ENCODE results near the gene MGST3.
"Not testable (repeated sequence)": the region's sequence is repeated elsewhere in the genome, so short reads cannot be mapped to it uniquely, and the experiment has no call there.

The MGST3 gene

DNA sequence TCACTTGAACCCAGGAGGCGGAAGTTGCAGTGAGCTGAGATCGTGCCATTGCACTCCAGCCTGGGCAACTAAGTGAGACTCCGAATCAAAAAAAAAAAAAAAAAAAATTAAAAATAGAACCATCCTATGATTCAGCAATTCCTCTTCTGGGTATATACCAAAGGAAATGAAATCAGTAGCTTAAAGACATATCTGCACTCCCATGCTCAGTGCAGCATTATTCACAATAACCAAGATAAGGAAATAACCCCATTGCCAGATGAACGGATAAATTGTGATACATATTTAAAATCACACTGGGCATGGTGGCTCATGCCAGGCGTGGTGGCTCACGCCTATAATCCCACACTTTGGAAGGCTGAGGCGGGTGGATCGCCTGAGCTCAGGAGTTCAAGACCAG, 43.6 kb downstream of the MGST3 start:
- no peak overlapping the region for H3K9ac ChIP-seq (ENCODE audit: low read length in 5 of 5)
- no peaks in the 10 kb centered on the region for H3K9me3 ChIP-seq (ENCODE audit: control insufficient read depth in 5 of 5, low read length in 5 of 5)
- H3K27me3 ChIP-seq (ENCODE audit: control insufficient read depth in 5 of 5, insufficient read depth in 4 of 5, low read length in 5 of 5), result no peaks in the 10 kb centered on the region
- H3K4me3 ChIP-seq (ENCODE audit: low read depth in 1 of 5, low read length in 5 of 5), result no peak overlapping the region
- peaks cover 33 to 51% (median 35%) of the 10 kb centered on the region in 5 donors for H3K36me3 ChIP-seq (ENCODE audit: control insufficient read depth in 5 of 5, insufficient read depth in 5 of 5, low read length in 5 of 5)
- H3K27ac ChIP-seq (ENCODE audit: low read depth, low read length), result no peak overlapping the region
- H3K4me1 ChIP-seq (ENCODE audit: control insufficient read depth in 5 of 5, insufficient read depth in 5 of 5, low read length in 5 of 5), result peaks cover 0 to 19% (median 7%) of the 10 kb centered on the region in 5 donors

DNA sequence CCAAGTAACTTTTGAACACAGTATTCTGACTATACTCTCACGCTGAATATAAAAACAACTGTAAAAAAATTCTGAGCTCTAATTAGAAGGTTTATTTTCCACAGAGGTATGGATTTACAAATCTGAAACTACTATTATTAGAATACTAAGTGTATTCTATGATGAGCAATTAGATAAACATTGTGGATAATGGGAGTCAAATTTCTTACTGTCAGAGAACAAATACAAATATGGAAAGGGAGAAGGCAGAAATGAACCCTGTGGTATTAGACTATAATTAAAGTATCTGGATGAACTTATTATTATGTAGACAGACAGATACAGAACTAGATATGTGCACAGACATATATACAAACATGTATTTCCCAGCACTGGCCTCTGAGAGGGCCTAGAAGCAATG, 44.8 kb downstream of the MGST3 start:
- Histone ChIP-seq H3K9me3 (ENCODE audit: control insufficient read depth in 5 of 5, low read length in 5 of 5) (no peaks in the 10 kb centered on the region), H3K27ac (ENCODE audit: low read depth, low read length) (no peak overlapping the region), H3K4me1 (ENCODE audit: control insufficient read depth in 5 of 5, insufficient read depth in 5 of 5, low read length in 5 of 5) (peaks cover 0 to 22% (median 7%) of the 10 kb centered on the region in 5 donors), H3K9ac (ENCODE audit: low read length in 5 of 5) (no peak overlapping the region), H3K27me3 (ENCODE audit: control insufficient read depth in 5 of 5, insufficient read depth in 4 of 5, low read length in 5 of 5) (no peaks in the 10 kb centered on the region), H3K36me3 (ENCODE audit: control insufficient read depth in 5 of 5, insufficient read depth in 5 of 5, low read length in 5 of 5) (peaks cover 38 to 60% (median 44%) of the 10 kb centered on the region in 5 donors), H3K4me3 (ENCODE audit: low read depth in 1 of 5, low read length in 5 of 5) (no peak overlapping the region)

DNA sequence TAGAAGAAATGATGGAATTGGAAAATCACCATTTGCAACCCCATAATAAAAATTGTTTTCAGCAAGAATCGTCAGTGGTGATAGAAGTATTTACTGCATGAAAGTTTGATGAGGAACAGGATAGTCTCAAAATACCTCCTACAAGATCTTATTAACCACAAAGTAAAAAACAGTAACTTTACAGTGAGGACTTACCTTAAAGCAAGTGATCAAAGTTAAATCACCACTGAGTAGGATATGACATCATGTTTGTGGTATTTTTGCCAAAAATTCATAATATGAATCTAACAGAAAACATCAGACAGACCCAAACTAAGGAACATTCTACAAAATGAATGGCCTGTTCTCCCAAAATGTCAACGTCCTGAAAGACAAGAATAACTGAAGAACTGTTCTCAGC, 47.5 kb downstream of the MGST3 start:
- no peaks in the 10 kb centered on the region for H3K9me3 ChIP-seq (ENCODE audit: control insufficient read depth in 5 of 5, low read length in 5 of 5)
- H3K4me3 ChIP-seq (ENCODE audit: low read depth in 1 of 5, low read length in 5 of 5), result no peak overlapping the region
- no peaks in the 10 kb centered on the region for H3K27me3 ChIP-seq (ENCODE audit: control insufficient read depth in 5 of 5, insufficient read depth in 4 of 5, low read length in 5 of 5)
- peaks cover 0 to 17% (median 0%) of the 10 kb centered on the region in 5 donors for H3K4me1 ChIP-seq (ENCODE audit: control insufficient read depth in 5 of 5, insufficient read depth in 5 of 5, low read length in 5 of 5)
- H3K9ac ChIP-seq (ENCODE audit: low read length in 5 of 5), result no peak overlapping the region
- peak overlapping the region; percentile 6 for H3K27ac ChIP-seq (ENCODE audit: low read depth, low read length)
- peaks cover 47 to 69% (median 56%) of the 10 kb centered on the region in 5 donors for H3K36me3 ChIP-seq (ENCODE audit: control insufficient read depth in 5 of 5, insufficient read depth in 5 of 5, low read length in 5 of 5)

DNA sequence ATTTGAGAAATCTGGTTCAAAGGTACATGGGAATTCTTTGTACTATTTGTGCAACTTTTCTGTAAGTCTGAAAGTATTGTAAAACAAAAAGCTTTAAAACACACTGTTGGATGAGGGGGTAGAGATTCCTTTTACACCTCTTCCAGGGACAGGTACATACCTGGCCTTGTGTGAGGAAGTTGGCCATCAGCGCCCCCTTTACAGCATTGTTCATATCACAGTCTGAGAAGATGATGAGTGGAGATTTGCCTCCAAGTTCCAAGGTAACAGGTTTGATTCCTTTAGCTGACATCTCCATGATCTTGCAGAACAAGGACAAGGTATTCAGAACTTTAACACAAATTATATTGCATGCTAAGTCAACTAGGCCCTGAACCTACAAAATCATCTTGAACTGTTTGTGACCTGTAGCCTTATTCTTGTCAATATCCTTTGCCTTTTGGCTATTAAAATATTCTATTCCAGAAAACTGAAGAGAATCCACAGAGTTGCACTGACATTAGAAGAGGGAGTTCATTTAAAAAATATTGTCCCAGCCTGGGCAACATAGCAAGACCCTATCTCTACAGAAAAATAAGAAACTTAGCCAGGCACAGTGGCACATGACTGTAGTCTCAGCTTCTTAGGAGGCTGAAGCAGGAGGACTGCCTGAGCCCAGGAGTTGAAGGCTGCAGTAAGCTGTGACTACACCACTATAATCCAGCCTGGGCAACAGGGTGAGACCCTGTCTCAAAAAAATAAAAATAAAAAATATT, 48.4 kb downstream of the MGST3 start:
- H3K9ac ChIP-seq (ENCODE audit: low read length in 5 of 5), result no peak overlapping the region
- H3K27me3 ChIP-seq (ENCODE audit: control insufficient read depth in 5 of 5, insufficient read depth in 4 of 5, low read length in 5 of 5), result no peaks in the 10 kb centered on the region
- peaks cover 47 to 67% (median 56%) of the 10 kb centered on the region in 5 donors for H3K36me3 ChIP-seq (ENCODE audit: control insufficient read depth in 5 of 5, insufficient read depth in 5 of 5, low read length in 5 of 5)
- no peak overlapping the region for H3K4me3 ChIP-seq (ENCODE audit: low read depth in 1 of 5, low read length in 5 of 5)
- H3K27ac ChIP-seq (ENCODE audit: low read depth, low read length), result peak overlapping the region; percentile 27
- peaks cover 0 to 27% (median 0%) of the 10 kb centered on the region in 5 donors for H3K4me1 ChIP-seq (ENCODE audit: control insufficient read depth in 5 of 5, insufficient read depth in 5 of 5, low read length in 5 of 5)
- no peaks in the 10 kb centered on the region for H3K9me3 ChIP-seq (ENCODE audit: control insufficient read depth in 5 of 5, low read length in 5 of 5)

DNA sequence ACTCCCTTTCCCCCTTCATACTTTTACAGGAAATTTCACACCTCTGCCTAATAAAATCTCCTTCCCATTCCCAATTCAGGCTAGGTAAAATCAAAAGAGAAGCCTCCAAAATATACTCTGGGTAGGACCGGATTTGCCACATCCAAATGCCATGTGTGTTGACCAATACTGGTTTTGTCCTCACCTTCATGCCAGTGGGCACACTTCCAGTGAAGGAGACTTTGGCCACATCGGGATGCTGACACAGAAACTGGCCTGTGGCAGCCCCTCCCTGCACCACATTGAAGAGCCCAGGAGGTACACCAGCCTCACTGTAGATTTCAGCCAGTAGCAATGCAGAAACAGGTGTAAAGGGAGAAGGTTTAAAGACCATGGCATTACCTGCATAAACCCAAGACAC, 49.3 kb downstream of the MGST3 start:
- H3K36me3 ChIP-seq (ENCODE audit: control insufficient read depth in 5 of 5, insufficient read depth in 5 of 5, low read length in 5 of 5), result peaks cover 46 to 70% (median 56%) of the 10 kb centered on the region in 5 donors

DNA sequence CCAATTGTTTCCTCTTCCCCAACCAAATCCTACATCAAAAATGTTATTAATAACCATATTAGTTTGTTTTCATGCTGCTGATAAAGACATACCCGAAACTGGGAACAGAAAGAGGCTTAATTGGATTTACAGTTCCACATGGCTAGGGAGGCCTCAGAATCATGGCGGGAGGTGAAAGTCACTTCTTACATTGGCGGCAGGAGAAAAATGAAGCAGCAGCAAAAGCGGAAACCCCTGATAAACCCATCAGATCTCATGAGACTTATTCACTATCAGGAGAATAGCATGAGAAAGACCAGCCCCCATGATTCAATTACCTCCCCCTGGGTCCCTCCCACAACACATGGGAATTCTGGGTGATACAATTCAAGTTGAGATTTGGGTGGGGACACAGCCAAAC, 49.7 kb downstream of the MGST3 start:
- H3K36me3 ChIP-seq (ENCODE audit: control insufficient read depth in 5 of 5, insufficient read depth in 5 of 5, low read length in 5 of 5), result peaks cover 41 to 70% (median 57%) of the 10 kb centered on the region in 5 donors
- H3K27me3 ChIP-seq (ENCODE audit: control insufficient read depth in 5 of 5, insufficient read depth in 4 of 5, low read length in 5 of 5); H3K9ac ChIP-seq (ENCODE audit: low read length in 5 of 5): not testable (repeated sequence)

More for the DNA sequence above, 49.3 kb downstream of the MGST3 start:
- Histone ChIP-seq H3K27me3 (ENCODE audit: control insufficient read depth in 5 of 5, insufficient read depth in 4 of 5, low read length in 5 of 5) (no peaks in the 10 kb centered on the region), H3K4me3 (ENCODE audit: low read depth in 1 of 5, low read length in 5 of 5) (no peak overlapping the region), H3K4me1 (ENCODE audit: control insufficient read depth in 5 of 5, insufficient read depth in 5 of 5, low read length in 5 of 5) (peaks cover 0 to 30% (median 0%) of the 10 kb centered on the region in 5 donors), H3K9ac (ENCODE audit: low read length in 5 of 5) (no peak overlapping the region), H3K9me3 (ENCODE audit: control insufficient read depth in 5 of 5, low read length in 5 of 5) (no peaks in the 10 kb centered on the region), H3K27ac (ENCODE audit: low read depth, low read length) (peak overlapping the region; percentile 27)

DNA sequence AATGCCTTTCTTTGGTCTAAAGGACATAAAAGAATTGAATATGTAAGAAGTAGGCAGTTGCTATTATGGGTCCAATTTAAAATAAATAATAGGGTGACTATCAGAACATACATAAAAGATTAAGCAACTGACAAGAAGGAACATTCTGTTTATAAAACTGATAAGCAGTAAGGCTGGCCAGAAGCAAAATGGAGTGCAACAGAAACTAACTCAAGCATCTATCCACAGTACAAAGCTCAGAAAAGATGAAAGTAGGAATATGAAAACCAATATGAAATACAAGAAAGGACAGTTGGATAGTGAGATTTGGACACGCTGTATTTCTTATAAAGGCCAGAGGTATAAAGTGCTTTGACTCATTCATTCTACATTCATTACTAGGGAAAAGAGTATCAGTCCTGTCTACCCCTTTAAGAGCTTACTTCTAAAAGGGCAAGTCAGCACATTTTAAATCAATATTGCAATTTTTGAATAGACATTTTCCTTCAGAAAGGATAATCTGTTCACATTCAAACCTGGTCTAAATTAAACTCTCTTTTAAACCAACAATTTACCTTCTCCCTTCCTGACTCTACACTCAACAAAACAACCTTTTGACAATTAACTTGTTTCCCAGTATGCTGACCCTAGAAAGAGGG, 52.9 kb downstream of the MGST3 start:
- no peaks in the 10 kb centered on the region for H3K27me3 ChIP-seq (ENCODE audit: control insufficient read depth in 5 of 5, insufficient read depth in 4 of 5, low read length in 5 of 5)
- H3K36me3 ChIP-seq (ENCODE audit: control insufficient read depth in 5 of 5, insufficient read depth in 5 of 5, low read length in 5 of 5), result peaks cover 26 to 53% (median 40%) of the 10 kb centered on the region in 5 donors
- H3K4me1 ChIP-seq (ENCODE audit: control insufficient read depth in 5 of 5, insufficient read depth in 5 of 5, low read length in 5 of 5), result peaks cover 3 to 33% (median 4%) of the 10 kb centered on the region in 5 donors
- peak overlapping the region; percentile 22 for H3K27ac ChIP-seq (ENCODE audit: low read depth, low read length)
- peak overlapping the region in 2 of 5 donors; percentile 24 to 31 for H3K9ac ChIP-seq (ENCODE audit: low read length in 5 of 5)
- H3K9me3 ChIP-seq (ENCODE audit: control insufficient read depth in 5 of 5, low read length in 5 of 5), result no peaks in the 10 kb centered on the region
- H3K4me3 ChIP-seq (ENCODE audit: low read depth in 1 of 5, low read length in 5 of 5), result no peak overlapping the region

More for the DNA sequence above, 49.7 kb downstream of the MGST3 start:
- H3K27ac ChIP-seq (ENCODE audit: low read depth, low read length); H3K9me3 ChIP-seq (ENCODE audit: control insufficient read depth in 5 of 5, low read length in 5 of 5); H3K4me3 ChIP-seq (ENCODE audit: low read depth in 1 of 5, low read length in 5 of 5): not testable (repeated sequence)
- peaks cover 0 to 30% (median 0%) of the 10 kb centered on the region in 5 donors for H3K4me1 ChIP-seq (ENCODE audit: control insufficient read depth in 5 of 5, insufficient read depth in 5 of 5, low read length in 5 of 5)

DNA sequence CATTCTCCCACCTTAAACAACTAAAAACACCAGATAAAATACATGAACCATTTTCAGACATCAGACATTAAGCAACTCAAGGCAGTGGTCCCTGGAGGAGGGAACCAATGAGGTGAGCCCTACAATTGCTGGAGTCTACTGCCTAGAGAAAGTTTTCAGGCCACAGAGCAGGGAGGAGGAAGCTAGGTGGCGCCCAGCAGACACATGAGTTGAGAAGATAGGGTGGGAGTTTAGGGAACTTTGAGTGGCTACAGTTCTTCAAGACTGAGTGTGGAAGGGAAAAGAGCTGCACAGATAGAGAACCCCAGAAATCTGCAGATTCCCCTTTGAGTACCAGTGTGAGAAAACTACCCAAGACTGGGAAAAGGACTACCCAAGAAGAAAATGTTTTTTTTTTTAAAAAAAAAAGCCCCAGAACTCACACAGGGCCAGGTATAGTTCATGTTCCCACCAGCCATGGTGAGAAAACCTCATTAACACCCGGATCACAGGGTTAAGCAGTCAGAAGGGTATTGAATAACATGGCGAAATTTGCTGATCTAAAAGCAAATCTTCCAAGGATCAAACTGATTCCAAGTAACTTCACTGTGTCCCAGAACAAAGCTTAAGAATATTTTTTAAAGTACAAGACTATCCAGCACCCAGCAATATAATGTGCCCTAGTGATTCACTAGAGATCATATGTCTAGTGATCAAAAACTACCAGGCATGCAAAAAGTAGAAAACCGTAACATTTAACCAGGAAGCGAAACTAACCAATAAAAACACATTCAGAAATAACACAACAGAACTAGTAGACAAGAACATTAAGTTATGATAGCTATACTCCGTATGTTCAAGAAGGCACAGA, 55.3 kb downstream of the MGST3 start:
- Histone ChIP-seq H3K27me3 (ENCODE audit: control insufficient read depth in 5 of 5, insufficient read depth in 4 of 5, low read length in 5 of 5) (no peaks in the 10 kb centered on the region), H3K4me1 (ENCODE audit: control insufficient read depth in 5 of 5, insufficient read depth in 5 of 5, low read length in 5 of 5) (peaks cover 3 to 20% (median 4%) of the 10 kb centered on the region in 5 donors), H3K4me3 (ENCODE audit: low read depth in 1 of 5, low read length in 5 of 5) (no peak overlapping the region), H3K36me3 (ENCODE audit: control insufficient read depth in 5 of 5, insufficient read depth in 5 of 5, low read length in 5 of 5) (peaks cover 13 to 39% (median 28%) of the 10 kb centered on the region in 5 donors), H3K27ac (ENCODE audit: low read depth, low read length) (peak overlapping the region; percentile 9), H3K9ac (ENCODE audit: low read length in 5 of 5) (no peak overlapping the region), H3K9me3 (ENCODE audit: control insufficient read depth in 5 of 5, low read length in 5 of 5) (no peaks in the 10 kb centered on the region)

DNA sequence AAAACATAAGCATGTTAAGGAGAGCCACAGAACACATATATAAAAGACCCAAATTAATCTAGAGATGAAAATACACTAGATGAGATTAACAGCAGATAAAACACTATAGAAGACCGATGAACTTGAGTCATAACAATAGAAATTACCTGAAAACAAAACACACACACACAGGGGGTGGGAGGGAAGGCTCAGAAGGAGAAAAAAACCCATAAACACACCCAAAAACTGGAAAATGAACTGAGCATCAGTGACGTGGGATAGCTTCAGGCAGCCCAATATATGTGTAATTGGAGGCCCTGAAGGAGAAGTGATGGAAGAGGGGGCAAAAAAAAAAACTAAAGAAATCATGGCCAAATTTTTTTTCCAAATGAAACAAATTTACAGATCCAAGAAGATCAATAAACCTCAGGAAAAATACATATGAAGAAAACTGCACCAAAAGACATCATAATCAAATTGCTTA, 56.0 kb downstream of the MGST3 start:
- peak overlapping the region; percentile 9 for H3K27ac ChIP-seq (ENCODE audit: low read depth, low read length)
- H3K27me3 ChIP-seq (ENCODE audit: control insufficient read depth in 5 of 5, insufficient read depth in 4 of 5, low read length in 5 of 5), result no peaks in the 10 kb centered on the region
- no peaks in the 10 kb centered on the region for H3K9me3 ChIP-seq (ENCODE audit: control insufficient read depth in 5 of 5, low read length in 5 of 5)
- peaks cover 7 to 33% (median 22%) of the 10 kb centered on the region in 5 donors for H3K36me3 ChIP-seq (ENCODE audit: control insufficient read depth in 5 of 5, insufficient read depth in 5 of 5, low read length in 5 of 5)
- peaks cover 3 to 20% (median 4%) of the 10 kb centered on the region in 5 donors for H3K4me1 ChIP-seq (ENCODE audit: control insufficient read depth in 5 of 5, insufficient read depth in 5 of 5, low read length in 5 of 5)
- no peak overlapping the region for H3K4me3 ChIP-seq (ENCODE audit: low read depth in 1 of 5, low read length in 5 of 5)
- no peak overlapping the region for H3K9ac ChIP-seq (ENCODE audit: low read length in 5 of 5)

Measured in subcutaneous abdominal adipose tissue (tissue), 5 donors.